ENCODE results near the gene OR1J1.

The OR1J1 gene

DNA sequence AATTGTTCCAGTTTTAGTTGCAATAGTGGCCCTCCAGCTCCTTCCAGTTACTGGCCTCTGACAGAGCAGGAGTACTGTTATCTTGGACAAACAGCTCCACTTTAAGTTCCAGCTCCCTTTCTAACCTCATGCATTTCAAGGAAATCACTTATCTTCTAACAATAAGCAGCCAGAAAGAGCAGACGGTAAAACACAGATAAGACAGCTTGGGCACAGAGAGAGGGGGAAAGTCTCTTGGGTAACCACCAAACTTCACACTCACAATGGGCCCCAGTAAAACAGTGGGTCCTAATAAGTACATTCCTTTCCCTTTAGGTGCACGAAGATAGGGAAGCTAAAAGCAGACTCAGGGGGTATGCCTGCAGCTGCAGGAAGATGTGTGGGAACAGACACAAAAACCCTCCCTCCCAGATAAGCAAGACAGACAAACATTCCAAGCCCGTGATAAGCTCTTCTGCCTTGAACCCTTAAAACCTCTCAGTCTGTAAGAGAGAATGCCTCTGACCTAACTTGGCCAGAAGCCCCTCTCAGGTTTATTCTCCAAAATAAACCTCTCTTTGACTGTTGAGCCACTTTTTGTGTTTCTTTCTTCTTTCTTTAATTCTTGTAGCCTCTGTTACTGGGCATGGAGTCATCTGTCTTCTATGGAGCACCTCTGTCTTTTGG, 30.8 kb downstream of the OR1J1 start:
- Histone ChIP-seq H3K4me2 (no peak overlapping the region), H3K9ac (no peak overlapping the region), H3K4me1 (ENCODE audit: low read depth, poor library complexity, severe bottlenecking) (no peaks in the 10 kb centered on the region), H2AFZ (ENCODE audit: low read depth) (no peak overlapping the region), H3K27me3 (ENCODE audit: insufficient read depth, low read depth) (no peaks in the 10 kb centered on the region), H3K27ac (no peak overlapping the region), H3K4me3 (IDR thresholded peaks at IDR 0.05; ENCODE audit: insufficient read depth, low read depth, low read length) (no peak overlapping the region), H3K79me2 (ENCODE audit: insufficient read depth, low read depth) (no peaks in the 10 kb centered on the region), H3K36me3 (ENCODE audit: insufficient read depth) (no peaks in the 10 kb centered on the region), H4K20me1 (ENCODE audit: insufficient read depth) (no peaks in the 10 kb centered on the region)
- TF ChIP-seq, protein P1, sequence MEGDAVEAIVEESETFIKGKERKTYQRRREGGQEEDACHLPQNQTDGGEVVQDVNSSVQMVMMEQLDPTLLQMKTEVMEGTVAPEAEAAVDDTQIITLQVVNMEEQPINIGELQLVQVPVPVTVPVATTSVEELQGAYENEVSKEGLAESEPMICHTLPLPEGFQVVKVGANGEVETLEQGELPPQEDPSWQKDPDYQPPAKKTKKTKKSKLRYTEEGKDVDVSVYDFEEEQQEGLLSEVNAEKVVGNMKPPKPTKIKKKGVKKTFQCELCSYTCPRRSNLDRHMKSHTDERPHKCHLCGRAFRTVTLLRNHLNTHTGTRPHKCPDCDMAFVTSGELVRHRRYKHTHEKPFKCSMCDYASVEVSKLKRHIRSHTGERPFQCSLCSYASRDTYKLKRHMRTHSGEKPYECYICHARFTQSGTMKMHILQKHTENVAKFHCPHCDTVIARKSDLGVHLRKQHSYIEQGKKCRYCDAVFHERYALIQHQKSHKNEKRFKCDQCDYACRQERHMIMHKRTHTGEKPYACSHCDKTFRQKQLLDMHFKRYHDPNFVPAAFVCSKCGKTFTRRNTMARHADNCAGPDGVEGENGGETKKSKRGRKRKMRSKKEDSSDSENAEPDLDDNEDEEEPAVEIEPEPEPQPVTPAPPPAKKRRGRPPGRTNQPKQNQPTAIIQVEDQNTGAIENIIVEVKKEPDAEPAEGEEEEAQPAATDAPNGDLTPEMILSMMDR (conservative IDR thresholded peaks at IDR 0.05; ENCODE audit: low read depth, low read length) = no peak

DNA sequence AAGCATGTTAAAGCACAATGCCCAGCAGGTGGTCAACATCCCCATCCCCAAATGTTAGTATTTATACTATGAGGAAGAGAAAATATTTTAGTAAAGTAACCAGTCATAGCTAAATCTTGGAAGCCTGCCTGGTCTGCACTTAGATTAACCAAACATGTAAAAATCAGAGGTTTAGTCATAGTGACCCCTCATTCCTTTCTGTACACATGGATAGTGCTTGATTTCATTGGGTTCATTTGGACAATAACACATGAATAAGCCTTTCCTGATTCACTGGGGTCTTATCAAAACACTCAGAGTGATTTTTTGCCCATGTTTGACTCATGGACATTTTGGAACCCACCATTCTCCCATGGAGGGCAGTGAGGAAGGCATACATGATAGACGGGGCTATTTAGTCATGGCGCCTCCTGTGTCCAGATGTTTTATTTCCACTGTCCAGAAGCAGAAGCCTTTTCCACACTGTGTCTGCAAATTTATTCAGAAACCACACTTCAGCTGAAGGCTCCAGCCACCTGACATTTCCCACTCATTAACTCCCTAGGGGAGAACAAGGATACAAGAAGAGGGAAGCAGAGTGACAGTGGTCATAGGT, 32.5 kb downstream of the OR1J1 start:
- Histone ChIP-seq H3K27me3 (ENCODE audit: insufficient read depth, low read depth) (no peaks in the 10 kb centered on the region), H3K9ac (no peak overlapping the region), H3K4me1 (ENCODE audit: low read depth, poor library complexity, severe bottlenecking) (no peaks in the 10 kb centered on the region), H2AFZ (ENCODE audit: low read depth) (no peak overlapping the region), H3K79me2 (ENCODE audit: insufficient read depth, low read depth) (no peaks in the 10 kb centered on the region), H3K4me3 (IDR thresholded peaks at IDR 0.05; ENCODE audit: insufficient read depth, low read depth, low read length) (no peak overlapping the region), H3K27ac (no peak overlapping the region), H4K20me1 (ENCODE audit: insufficient read depth) (no peaks in the 10 kb centered on the region), H3K36me3 (ENCODE audit: insufficient read depth) (no peaks in the 10 kb centered on the region), H3K4me2 (no peak overlapping the region)
- TF ChIP-seq, protein P1 (conservative IDR thresholded peaks at IDR 0.05; ENCODE audit: low read depth, low read length) = no peak

DNA sequence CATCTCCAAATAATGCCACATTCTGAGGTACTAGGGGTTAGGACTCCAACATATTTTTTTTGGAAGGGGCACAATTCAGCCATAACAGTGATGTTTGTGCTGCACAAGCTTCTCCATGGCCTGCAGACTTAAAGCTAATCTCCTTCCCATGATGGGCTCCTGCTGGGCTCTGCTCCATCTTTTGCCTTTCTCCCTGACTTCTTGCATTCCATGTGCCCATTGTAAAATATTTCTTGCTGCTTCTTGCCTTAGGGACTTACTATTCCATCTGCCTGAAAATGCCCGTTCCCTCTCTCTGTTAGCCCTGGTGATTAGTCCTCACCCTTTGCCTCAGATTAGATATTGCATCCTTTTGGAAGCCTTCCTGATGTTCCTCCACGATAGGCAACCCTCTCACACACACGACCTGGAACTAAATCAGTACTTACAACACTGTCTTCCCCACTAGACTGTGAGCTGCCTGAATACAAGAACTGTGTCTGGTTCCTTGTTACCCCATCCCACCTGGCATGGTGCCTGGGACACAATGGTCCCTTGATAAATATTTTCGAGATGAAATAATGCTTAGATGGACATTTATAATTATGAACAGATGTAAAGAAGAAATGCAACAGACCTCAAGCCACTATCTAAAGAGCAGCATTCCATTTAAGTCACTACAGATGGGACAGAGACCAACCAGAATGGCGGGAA, 33.5 kb downstream of the OR1J1 start:
- Histone ChIP-seq H3K36me3 (ENCODE audit: insufficient read depth) (no peaks in the 10 kb centered on the region), H3K9ac (no peak overlapping the region), H3K27me3 (ENCODE audit: insufficient read depth, low read depth) (no peaks in the 10 kb centered on the region), H3K27ac (no peak overlapping the region), H2AFZ (ENCODE audit: low read depth) (no peak overlapping the region), H3K4me3 (IDR thresholded peaks at IDR 0.05; ENCODE audit: insufficient read depth, low read depth, low read length) (no peak overlapping the region), H3K4me2 (no peak overlapping the region), H3K79me2 (ENCODE audit: insufficient read depth, low read depth) (no peaks in the 10 kb centered on the region), H4K20me1 (ENCODE audit: insufficient read depth) (no peaks in the 10 kb centered on the region), H3K4me1 (ENCODE audit: low read depth, poor library complexity, severe bottlenecking) (no peaks in the 10 kb centered on the region)
- TF ChIP-seq, protein P1 (conservative IDR thresholded peaks at IDR 0.05; ENCODE audit: low read depth, low read length) = no peak

DNA sequence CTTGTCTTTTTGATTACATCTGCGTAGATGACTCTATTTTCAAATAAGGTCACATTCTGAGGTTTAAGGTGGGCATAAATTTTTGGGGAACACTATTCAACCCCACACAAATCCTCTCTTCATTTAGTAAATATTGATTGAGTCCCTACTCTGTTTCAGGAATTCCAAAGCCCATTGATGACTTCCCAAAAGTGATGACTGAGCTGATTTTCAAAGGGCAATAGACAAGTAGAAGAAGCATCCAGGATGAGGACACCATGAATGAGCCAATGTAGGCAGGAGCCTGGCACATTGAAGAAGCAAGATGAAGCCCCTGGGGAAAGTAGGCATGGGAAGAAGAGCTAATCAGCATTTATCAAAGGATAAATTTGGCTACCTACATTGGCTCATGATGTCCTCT, 35.2 kb downstream of the OR1J1 start:
- no peaks in the 10 kb centered on the region for H4K20me1 ChIP-seq (ENCODE audit: insufficient read depth)
- H3K79me2 ChIP-seq (ENCODE audit: insufficient read depth, low read depth) = no peaks in the 10 kb centered on the region
- TF ChIP-seq, protein P1 (conservative IDR thresholded peaks at IDR 0.05; ENCODE audit: low read depth, low read length) = no peak
- no peak overlapping the region for H3K4me3 ChIP-seq (IDR thresholded peaks at IDR 0.05; ENCODE audit: insufficient read depth, low read depth, low read length)
- H3K36me3 ChIP-seq (ENCODE audit: insufficient read depth) = no peaks in the 10 kb centered on the region
- H3K4me1 ChIP-seq (ENCODE audit: low read depth, poor library complexity, severe bottlenecking) = no peaks in the 10 kb centered on the region
- no peak overlapping the region for H3K27ac ChIP-seq
- no peaks in the 10 kb centered on the region for H3K27me3 ChIP-seq (ENCODE audit: insufficient read depth, low read depth)
- no peak overlapping the region for H2AFZ ChIP-seq (ENCODE audit: low read depth)
- H3K9ac ChIP-seq = no peak overlapping the region
- H3K4me2 ChIP-seq = no peak overlapping the region

Measured in KMS-11 (cell line).